Panc1 (cell line): ENCODE data around the gene SNORC. TPM values are rescaled to one million over a fixed set of nuclear protein-coding genes. Genes with fewer than 3 reads are reported as not detected.

Source experiments
- ATAC-seq: fragments of 200-7000 bp; cut with Tn5 transposase; 2 replicates; pipeline ENCODE4 v1.9.1; 2020; ENCODE audit warnings: mild to moderate bottlenecking, moderate library complexity
- BruUV-seq: library from RNA; stranded (reverse); fragments of 400-500 nt; replicated peaks from 2 replicates; lab custom pipeline; 2021; lab: Mats Ljungman, UMichigan
- CTCF ChIA-PET: fragments of 300-600 bp; sonication (Branson Sonifier 250); formaldehyde crosslinking; loops from one replicate; lab custom pipeline; 2022; ENCODE audit warnings: antibody characterized with exemption; lab: Charles Lee
- POLR2A ChIA-PET: fragments of 300-600 bp; sonication (Branson Sonifier 250); formaldehyde crosslinking; loops from one replicate; lab custom pipeline; 2022; ENCODE audit warnings: antibody characterized with exemption; lab: Charles Lee
- DNase-seq: peaks from one replicate; pipeline ENCODE4 v3.0.0-alpha.2; 2010; ENCODE audit warnings: low read depth, low spot score
- H3K27ac ChIP-seq: 2 replicates; pipeline ENCODE4 v1.5.1; 2011; ENCODE audit warnings: mild to moderate bottlenecking, low read length, inconsistent platforms
- H3K27me3 ChIP-seq: fragments of 200-500 bp; sonication (Bioruptor generic); 2 replicates; pipeline ENCODE4 v1.6.0; 2014; ENCODE audit warnings: low read length, inconsistent platforms; ENCODE audit not compliant: control insufficient read depth, insufficient read depth
- H3K36me3 ChIP-seq: fragments of 200-500 bp; sonication (Bioruptor generic); 2 replicates; pipeline ENCODE4 v1.5.1; 2014; ENCODE audit warnings: inconsistent platforms, mild to moderate bottlenecking, low read length, moderate library complexity; ENCODE audit not compliant: control insufficient read depth, insufficient read depth
- H3K4me1 ChIP-seq: 2 replicates; pipeline ENCODE4 v1.5.1; 2011; ENCODE audit warnings: inconsistent platforms, mild to moderate bottlenecking, low read length, moderate library complexity; ENCODE audit not compliant: control insufficient read depth, insufficient read depth
- H3K4me3 ChIP-seq, 2 experiments: 2 replicates each; pipeline ENCODE4 v1.5.1; 2011 to 2012; ENCODE audit warnings: low read depth in 2 of 2, low read length in 2 of 2, mild to moderate bottlenecking in 2 of 2, inconsistent platforms in 1 of 2, moderate library complexity in 1 of 2
- H3K9me3 ChIP-seq: fragments of 200-500 bp; sonication (Bioruptor generic); 2 replicates; pipeline ENCODE4 v1.5.1; 2014; ENCODE audit warnings: low read depth, mild to moderate bottlenecking, inconsistent platforms, low read length, moderate library complexity; ENCODE audit not compliant: control insufficient read depth, insufficient read depth
- CTCF ChIP-seq: fragments of 450-650 bp; IDR thresholded peaks from 2 replicates; pipeline ENCODE4 v1.5.1; 2017; ENCODE audit warnings: mild to moderate bottlenecking
- POLR2AphosphoS5 ChIP-seq: IDR thresholded peaks from 2 replicates; pipeline ENCODE4 v1.6.1; 2012; ENCODE audit warnings: mild to moderate bottlenecking, low read depth, low read length, moderate library complexity
- REST ChIP-seq, 2 experiments: IDR thresholded peaks; 2 replicates each; pipeline ENCODE4 v1.6.1; 2011 to 2012; ENCODE audit warnings: low read depth in 2 of 2, control low read depth in 1 of 2, low read length in 1 of 2, mild to moderate bottlenecking in 1 of 2, moderate library complexity in 1 of 2; ENCODE audit not compliant: insufficient read depth in 1 of 2
- SIN3A ChIP-seq: IDR thresholded peaks from 2 replicates; pipeline ENCODE4 v1.6.1; 2012; ENCODE audit warnings: low read depth, mild to moderate bottlenecking, low read length, moderate library complexity, borderline replicate concordance; ENCODE audit not compliant: insufficient read depth
- TCF7L2 ChIP-seq: IDR thresholded peaks from 2 replicates; pipeline ENCODE4 v1.6.1; 2011; ENCODE audit warnings: mild to moderate bottlenecking, low read depth, low read length, inconsistent platforms
- in situ Hi-C: cut with HindIII; loops from 2 replicates; pipeline ENCODE4 v1.10.0; 2016; ENCODE audit warnings: low sequenced_read_pairs, low pct_unique_long_range_greater_than_20kb
- intact Hi-C: fragments of 100-400 bp; cut with micrococcal nuclease; formaldehyde crosslinking; loops from one replicate; pipeline ENCODE4 v1.10.0; 2022; ENCODE audit not compliant: unreplicated experiment
- total RNA-seq: library from RNA; stranded (reverse); gene quantifications from one replicate; pipeline ENCODE4 v1.2.1, GENCODE V29; 2021; ENCODE audit not compliant: unreplicated experiment

SNORC gene
- total RNA-seq, 1 experiment from 2014 or later, result 6.8 TPM

- H3K27ac ChIP-seq, result no peak overlapping the region
- BruUV-seq, result no TSS peak
- in situ Hi-C loops, result no loop called here
- no peak overlapping the region for H3K4me3 ChIP-seq
- DNase-seq (no peak), ATAC-seq (no peak)
- H3K36me3 ChIP-seq, result peaks cover 27% of the 10 kb centered on the region
- POLR2A ChIA-PET, result no interaction called here
- CTCF ChIA-PET, result interaction anchor here (1.3 to 1.7 kb wide), 2 partner anchors 201 to 399 kb away, joined by 3 to 6 read pairs; partner anchors contain the start of gene ATG16L1
- H3K4me1 ChIP-seq, result peaks cover 16% of the 10 kb centered on the region
- intact Hi-C loops, result no loop called here
- H3K9me3 ChIP-seq, result no peaks in the 10 kb centered on the region
- H3K27me3 ChIP-seq, result no peaks in the 10 kb centered on the region
- TF ChIP-seq REST (IDR thresholded peaks at IDR 0.05; ENCODE audit: insufficient read depth in 1 of 2, low read depth in 2 of 2, low read length in 1 of 2) (no peak), POLR2AphosphoS5 (no peak), TCF7L2 (no peak), CTCF (no peak), SIN3A (no peak)
Measured at GRCh38 chr2:232852676-232853075, 17.4 kb upstream of the SNORC start.

GRCh38 chr2:232854082-232854481 lies 16.0 kb upstream of the SNORC start:
- intact Hi-C loops (no loop called here), in situ Hi-C loops (no loop called here)
- Histone ChIP-seq H3K9me3 (no peaks in the 10 kb centered on the region), H3K27me3 (no peaks in the 10 kb centered on the region), H3K27ac (peak overlapping the region; percentile 10; the same call in 1 of the 2 replicates), H3K36me3 (peaks cover 19% of the 10 kb centered on the region), H3K4me3 (no peak overlapping the region), H3K4me1 (peaks cover 16% of the 10 kb centered on the region)
- no peak for DNase-seq
- BruUV-seq, result no TSS peak
- TF ChIP-seq CTCF (no peak), POLR2AphosphoS5 (no peak), REST (IDR thresholded peaks at IDR 0.05; ENCODE audit: insufficient read depth in 1 of 2, low read depth in 2 of 2, low read length in 1 of 2) (no peak), TCF7L2 (no peak), SIN3A (no peak)
- ATAC-seq, result no peak
- ChIA-PET CTCF (no interaction called here), POLR2A (no interaction called here)
